Natural killer cell (primary cell): ENCODE measurements around the gene BAG5. TPM values are rescaled to one million over a fixed set of nuclear protein-coding genes. Genes with fewer than 3 reads are reported as not detected.

Experiments
- ATAC-seq, 3 donors: fragments of 150-1000 bp in 2 of 3; fragments of 200-7000 bp in 1 of 3; cut with Tn5 transposase; 1 replicate in 1 of 3; 2 replicates in 2 of 3; pipeline ENCODE4 v1.10.0; 2021; ENCODE audit warnings: mild to moderate bottlenecking in 2 of 3, moderate library complexity in 2 of 3
- DNase-seq, 2 donors: peaks; one replicate each; pipeline versions ENCODE4 v3.0.0 to v3.0.0-alpha.2; 2013 to 2021; ENCODE audit warnings: mixed read lengths in 1 of 2
- H3K27ac ChIP-seq: one replicate; pipeline ENCODE4 v1.5.1; 2013; ENCODE audit warnings: mild to moderate bottlenecking, low read length
- H3K27me3 ChIP-seq: one replicate; pipeline ENCODE4 v1.6.1; 2013; ENCODE audit warnings: low read length; ENCODE audit not compliant: control insufficient read depth, insufficient read depth
- H3K36me3 ChIP-seq: one replicate; pipeline ENCODE4 v1.6.1; 2013; ENCODE audit warnings: low read length; ENCODE audit not compliant: control insufficient read depth, insufficient read depth
- H3K4me1 ChIP-seq: one replicate; pipeline ENCODE4 v1.6.1; 2013; ENCODE audit warnings: low read length; ENCODE audit not compliant: control insufficient read depth, insufficient read depth
- H3K4me3 ChIP-seq: one replicate; pipeline ENCODE4 v1.5.1; 2013; ENCODE audit warnings: low read length
- H3K9me3 ChIP-seq: one replicate; pipeline ENCODE4 v1.6.1; 2013; ENCODE audit warnings: low read length; ENCODE audit not compliant: control insufficient read depth, insufficient read depth
- H3K27ac Mint-ChIP-seq, 2 donors: one replicate each; pipeline ENCODE4 v1.8.0; 2022; ENCODE audit warnings: mild to moderate bottlenecking in 2 of 2, mixed read lengths in 2 of 2, moderate library complexity in 1 of 2
- H3K27me3 Mint-ChIP-seq, 2 donors: one replicate each; pipeline ENCODE4 v1.8.0; 2022; ENCODE audit warnings: low read depth in 2 of 2, mixed read lengths in 2 of 2
- H3K36me3 Mint-ChIP-seq: one replicate; pipeline ENCODE4 v1.8.0; 2022; ENCODE audit warnings: mixed read lengths
- H3K4me1 Mint-ChIP-seq, 2 donors: one replicate each; pipeline ENCODE4 v1.8.0; 2022; ENCODE audit warnings: mixed read lengths in 2 of 2
- H3K4me3 Mint-ChIP-seq: one replicate; pipeline ENCODE4 v1.8.0; 2022; ENCODE audit warnings: mild to moderate bottlenecking, moderate library complexity, mixed read lengths
- H3K9me3 Mint-ChIP-seq, 2 donors: one replicate each; pipeline ENCODE4 v1.8.0; 2022; ENCODE audit warnings: mixed read lengths in 2 of 2
- WGBS: methylation state at CpG from one replicate; pipeline ENCODE4 v1.1.7; 2013; ENCODE audit warnings: missing lambda C conversion rate; ENCODE audit not compliant: insufficient coverage; 5-methylcytosine and 5-hydroxymethylcytosine counted together
- intact Hi-C: fragments of 100-400 bp; cut with micrococcal nuclease; formaldehyde crosslinking; loops from one replicate; pipeline ENCODE4 v1.14.2; 2022
- total RNA-seq, 4 donors: library from RNA; stranded (reverse); fragments of 120-200 nt in 1 of 4; gene quantifications; one replicate each; pipeline versions ENCODE4 v1.2.3 to v1.2.4, GENCODE V29; 2013 to 2022
- TF ChIP-seq, protein P1 (sequence below): fragments of 200-600 bp; IDR thresholded peaks from one replicate; pipeline ENCODE4 v1.8.0; 2022; ENCODE audit warnings: antibody characterized with exemption

BAG5 gene
- total RNA-seq, 3 donors from 2014 or later (not counting 1 experiment from before 2014, with no cell fraction given) = 36.1 to 48.0 (median 47.0) TPM

DNA sequence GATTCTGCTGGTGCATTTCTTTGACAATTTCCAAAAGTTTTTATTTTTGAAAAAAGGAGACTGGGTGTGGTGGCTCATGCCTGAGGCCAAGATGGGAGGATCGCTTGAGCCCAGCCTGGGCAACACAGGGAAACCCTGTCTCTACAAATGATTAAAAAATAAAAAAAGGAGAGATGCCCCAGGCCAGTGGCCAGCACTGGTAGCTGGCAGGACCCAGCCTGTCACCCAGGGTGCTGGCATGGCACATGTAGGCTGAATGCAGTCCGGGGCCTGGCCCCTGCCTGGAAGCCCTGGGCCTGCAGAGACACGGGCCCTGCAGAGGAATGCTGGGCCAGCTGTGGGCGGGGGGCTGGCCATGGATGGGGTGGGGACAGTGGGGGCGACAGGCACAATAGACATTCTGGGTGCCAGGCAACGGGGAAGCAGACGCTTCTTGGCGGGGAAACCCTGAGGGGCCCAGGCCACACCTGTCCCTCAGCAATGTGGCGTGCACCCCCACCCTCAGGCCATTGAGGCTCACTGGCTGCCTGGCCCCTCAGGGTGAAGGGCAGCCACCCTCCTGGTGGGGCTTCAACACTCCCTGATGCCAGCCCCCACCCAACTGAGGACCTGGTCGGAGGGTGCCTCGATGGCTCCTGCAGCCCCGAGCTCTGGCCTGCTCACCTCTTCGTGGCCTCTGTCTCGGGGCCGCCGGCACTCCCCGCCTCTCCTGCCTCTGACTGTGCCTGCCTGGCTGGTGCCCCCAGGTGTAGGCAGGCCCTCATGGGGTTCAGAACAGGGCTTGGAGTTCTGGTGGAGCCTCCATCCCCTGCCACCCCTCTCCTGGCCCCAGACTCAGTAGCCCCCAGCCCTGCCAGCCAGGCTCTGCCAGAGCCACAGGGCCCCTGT, 21.4 kb downstream of the BAG5 start:
- intact Hi-C loops = no loop called here
- 68% methylated on average over 17 of the region's 17 CpGs for WGBS
- Mint-ChIP-seq H3K4me1 (peaks cover 0 to 5% of the 10 kb centered on the region in 2 donors), H3K4me3 (no peak overlapping the region), H3K9me3 (no peaks in the 10 kb centered on the region), H3K36me3 (no peaks in the 10 kb centered on the region), H3K27me3 (peaks cover 0 to 2% of the 10 kb centered on the region in 2 donors), H3K27ac (no peak overlapping the region)
- no peaks in the 10 kb centered on the region for H3K4me1 ChIP-seq
- no peaks in the 10 kb centered on the region for H3K27me3 ChIP-seq
- H3K4me3 ChIP-seq = no peak overlapping the region
- no peaks in the 10 kb centered on the region for H3K36me3 ChIP-seq
- H3K9me3 ChIP-seq = no peaks in the 10 kb centered on the region
- ATAC-seq = no peak
- TF ChIP-seq, protein P1, sequence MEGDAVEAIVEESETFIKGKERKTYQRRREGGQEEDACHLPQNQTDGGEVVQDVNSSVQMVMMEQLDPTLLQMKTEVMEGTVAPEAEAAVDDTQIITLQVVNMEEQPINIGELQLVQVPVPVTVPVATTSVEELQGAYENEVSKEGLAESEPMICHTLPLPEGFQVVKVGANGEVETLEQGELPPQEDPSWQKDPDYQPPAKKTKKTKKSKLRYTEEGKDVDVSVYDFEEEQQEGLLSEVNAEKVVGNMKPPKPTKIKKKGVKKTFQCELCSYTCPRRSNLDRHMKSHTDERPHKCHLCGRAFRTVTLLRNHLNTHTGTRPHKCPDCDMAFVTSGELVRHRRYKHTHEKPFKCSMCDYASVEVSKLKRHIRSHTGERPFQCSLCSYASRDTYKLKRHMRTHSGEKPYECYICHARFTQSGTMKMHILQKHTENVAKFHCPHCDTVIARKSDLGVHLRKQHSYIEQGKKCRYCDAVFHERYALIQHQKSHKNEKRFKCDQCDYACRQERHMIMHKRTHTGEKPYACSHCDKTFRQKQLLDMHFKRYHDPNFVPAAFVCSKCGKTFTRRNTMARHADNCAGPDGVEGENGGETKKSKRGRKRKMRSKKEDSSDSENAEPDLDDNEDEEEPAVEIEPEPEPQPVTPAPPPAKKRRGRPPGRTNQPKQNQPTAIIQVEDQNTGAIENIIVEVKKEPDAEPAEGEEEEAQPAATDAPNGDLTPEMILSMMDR = no peak
- no peak for DNase-seq
- H3K27ac ChIP-seq = no peak overlapping the region

DNA sequence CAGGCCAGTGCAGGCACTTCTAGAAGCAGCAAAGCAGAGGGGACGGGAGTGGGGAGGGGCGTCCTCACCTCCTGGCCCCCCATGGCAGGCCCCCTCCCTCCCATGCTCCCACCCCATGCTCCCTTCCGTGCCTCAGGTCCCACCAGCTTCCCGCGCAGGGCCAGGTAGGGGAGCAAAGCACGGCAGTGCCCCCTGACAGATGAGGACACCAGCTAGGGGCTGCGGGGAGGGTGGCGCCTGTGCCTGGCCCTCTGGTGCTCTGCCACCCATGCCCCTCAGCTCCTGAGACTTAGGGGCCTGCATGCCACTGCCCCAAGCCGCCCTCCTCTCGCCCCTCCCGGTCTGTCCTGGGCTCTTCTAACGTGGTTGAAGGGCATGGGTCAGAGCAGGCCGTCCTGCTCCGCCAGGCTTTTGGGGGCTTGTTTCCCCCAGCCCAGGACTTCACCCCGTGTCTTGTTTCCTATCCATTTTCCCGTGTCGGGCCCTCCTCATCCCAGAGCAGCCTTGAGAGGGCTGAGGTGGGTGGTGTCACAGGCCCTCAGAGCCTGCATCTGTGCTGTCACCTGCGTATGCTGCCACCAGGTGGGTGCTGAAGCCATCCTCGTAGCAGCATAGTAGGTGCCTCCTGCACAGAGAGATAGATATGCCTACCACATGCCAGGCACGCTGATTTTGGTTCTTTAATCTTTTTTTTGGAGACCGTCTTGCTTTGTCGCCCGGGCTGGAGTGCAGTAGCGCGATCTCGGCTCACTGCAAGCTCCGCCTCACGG, 23.2 kb downstream of the BAG5 start:
- H3K27ac Mint-ChIP-seq = peak overlapping the region in 1 of 2 donors; percentile 33
- Histone ChIP-seq H3K4me3 (no peak overlapping the region), H3K9me3 (no peaks in the 10 kb centered on the region), H3K27me3 (no peaks in the 10 kb centered on the region), H3K36me3 (peaks cover 2% of the 10 kb centered on the region), H3K27ac (no peak overlapping the region), H3K4me1 (no peaks in the 10 kb centered on the region)
- no peak for ATAC-seq
- peaks cover 0 to 5% of the 10 kb centered on the region in 2 donors for H3K4me1 Mint-ChIP-seq
- H3K36me3 Mint-ChIP-seq = no peaks in the 10 kb centered on the region
- H3K27me3 Mint-ChIP-seq = peaks cover 0 to 2% of the 10 kb centered on the region in 2 donors
- WGBS = 70% methylated on average over 28 of the region's 28 CpGs
- TF ChIP-seq, protein P1 = no peak
- no peak overlapping the region for H3K4me3 Mint-ChIP-seq
- intact Hi-C loops = no loop called here
- DNase-seq = no peak
- no peaks in the 10 kb centered on the region for H3K9me3 Mint-ChIP-seq

DNA sequence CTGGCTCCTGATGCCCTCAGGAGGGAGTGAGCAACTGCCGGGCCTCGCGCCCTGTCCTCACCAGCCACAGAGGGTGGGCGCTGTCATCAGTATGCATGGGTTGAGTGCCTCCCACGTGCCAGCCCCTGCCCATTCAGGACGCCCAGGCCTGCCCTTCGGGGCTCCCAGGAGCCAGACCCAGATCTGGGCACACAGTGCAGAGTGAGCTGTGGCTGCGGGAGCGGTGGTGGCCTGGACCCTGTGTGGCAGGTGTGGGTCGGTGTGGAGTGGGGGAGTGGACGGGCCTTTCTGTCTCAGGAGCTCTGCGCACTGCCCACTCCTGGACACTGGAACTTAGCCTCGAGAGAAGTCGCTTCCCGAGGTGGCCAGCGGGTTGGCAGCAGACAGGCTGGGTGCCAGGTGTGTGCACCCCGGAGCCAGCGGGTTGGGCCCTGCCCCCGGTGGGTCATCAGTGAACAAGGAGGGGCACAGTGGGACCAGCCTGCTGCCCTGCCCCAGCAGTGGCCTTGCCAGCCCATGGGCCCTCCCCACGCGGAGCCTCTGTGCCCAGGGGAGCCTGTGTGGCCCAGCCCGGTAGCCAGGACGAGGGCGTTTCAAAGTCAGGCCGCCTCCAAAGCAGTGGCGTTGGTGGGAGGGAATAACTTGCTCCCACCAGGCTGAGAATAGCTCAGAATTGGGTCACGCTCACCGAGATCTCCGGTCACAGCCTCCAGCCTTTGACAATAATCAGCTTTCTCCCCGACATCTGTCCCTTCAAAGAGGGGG, 24.0 kb downstream of the BAG5 start:
- intact Hi-C loops = no loop called here
- no peaks in the 10 kb centered on the region for H3K9me3 Mint-ChIP-seq
- 64% methylated on average over 30 of the region's 30 CpGs for WGBS
- no peak for ATAC-seq
- H3K27ac Mint-ChIP-seq = no peak overlapping the region
- H3K4me3 Mint-ChIP-seq = no peak overlapping the region
- no peaks in the 10 kb centered on the region for H3K9me3 ChIP-seq
- H3K27me3 ChIP-seq = no peaks in the 10 kb centered on the region
- H3K4me1 ChIP-seq = no peaks in the 10 kb centered on the region
- TF ChIP-seq, protein P1 = no peak
- H3K4me1 Mint-ChIP-seq = peaks cover 0 to 5% of the 10 kb centered on the region in 2 donors
- DNase-seq = no peak
- no peak overlapping the region for H3K4me3 ChIP-seq
- no peaks in the 10 kb centered on the region for H3K36me3 Mint-ChIP-seq
- peaks cover 0 to 2% of the 10 kb centered on the region in 2 donors for H3K27me3 Mint-ChIP-seq
- peaks cover 2% of the 10 kb centered on the region for H3K36me3 ChIP-seq
- no peak overlapping the region for H3K27ac ChIP-seq
